HG03558 (cell line): Measurements from ENCODE around the gene RNF39.
"Not testable (repeated sequence)": the region's sequence is repeated elsewhere in the genome, so short reads cannot be mapped to it uniquely, and the experiment has no call there.

Experiments
- ATAC-seq: cut with Tn5 transposase; IDR thresholded peaks from one replicate; pipeline ENCODE4 v1.9.1; 2021; ENCODE audit warnings: moderate number of reproducible peaks; ENCODE audit not compliant: unreplicated experiment; ENCODE audit errors: extremely low read depth

RNF39 gene

GRCh38 chr6:30063315-30063714 lies 12.3 kb downstream of the RNF39 start:
- ATAC-seq = no peak

- no peak for ATAC-seq
Measured at GRCh38 chr6:30062471-30063178, 12.9 kb downstream of the RNF39 start.

GRCh38 chr6:30061858-30062458 lies 13.6 kb downstream of the RNF39 start:
- ATAC-seq = no peak

- peak; percentile 60 for ATAC-seq
Measured at GRCh38 chr6:30061092-30061857, 14.3 kb downstream of the RNF39 start, which contains the start of gene POLR1H. Gene POLR1H (plus strand): TSS chr6:30061265. CDS start chr6:30061525, 260 bp downstream.

- ATAC-seq = no peak
Measured at GRCh38 chr6:30060606-30061091, 14.9 kb downstream of the RNF39 start.

- ATAC-seq = no peak
Measured at GRCh38 chr6:30055513-30055912, 20.1 kb downstream of the RNF39 start.

- ATAC-seq = no peak
Measured at GRCh38 chr6:30053682-30054081, 21.9 kb downstream of the RNF39 start.

- ATAC-seq = no peak
Measured at GRCh38 chr6:30047220-30047619, 28.3 kb downstream of the RNF39 start.

GRCh38 chr6:30044630-30045029 lies 30.9 kb downstream of the RNF39 start:
- no peak for ATAC-seq

- no peak for ATAC-seq
Measured at GRCh38 chr6:30043744-30044143, 31.8 kb downstream of the RNF39 start.

- ATAC-seq = no peak
Measured at GRCh38 chr6:30042914-30043313, 32.7 kb downstream of the RNF39 start.

GRCh38 chr6:30042476-30042875 lies 33.1 kb downstream of the RNF39 start:
- no peak for ATAC-seq

- ATAC-seq = no peak
Measured at GRCh38 chr6:30041821-30042220, 33.7 kb downstream of the RNF39 start.

- ATAC-seq = no peak
Measured at GRCh38 chr6:30041221-30041620, 34.3 kb downstream of the RNF39 start.

GRCh38 chr6:30037182-30037788 lies 38.3 kb downstream of the RNF39 start:
- no peak for ATAC-seq

- no peak for ATAC-seq
Measured at GRCh38 chr6:30035784-30036183, 39.8 kb downstream of the RNF39 start.

GRCh38 chr6:30033440-30033839 lies 42.1 kb downstream of the RNF39 start:
- not testable (repeated sequence) for ATAC-seq

- ATAC-seq = no peak
Measured at GRCh38 chr6:30031381-30031780, 44.2 kb downstream of the RNF39 start.

GRCh38 chr6:30029588-30029987 lies 46.0 kb downstream of the RNF39 start:
- no peak for ATAC-seq

- ATAC-seq = no peak
Measured at GRCh38 chr6:30025186-30025585, 50.4 kb downstream of the RNF39 start.

GRCh38 chr6:30022712-30023111 lies 52.9 kb downstream of the RNF39 start:
- ATAC-seq = not testable (repeated sequence)
